ENCODE data around the gene PNMA6F. TPM values are rescaled to one million over a fixed set of nuclear protein-coding genes. Genes with fewer than 3 reads are reported as not detected.

Gene PNMA6F
- total RNA-seq, 1 experiment from 2014 or later, result 0.03 TPM

Other genes with a start within 250 kb of the PNMA6F start
- gene PNMA6A, start 249.3 kb downstream of the PNMA6F start, total RNA-seq (2014; rRNA removed; shearing (Covaris generic)), result 9.1 and 15.1 TPM in 2 replicates
- not detected in 2 replicates for gene MAGEA1, start 142.5 kb downstream of the PNMA6F start, total RNA-seq (2014; rRNA removed; shearing (Covaris generic))
- 1.8 and 2.9 TPM in 2 replicates for gene ZNF275, start 12.4 kb upstream of the PNMA6F start, total RNA-seq (2014; rRNA removed; shearing (Covaris generic))
- not detected in 2 replicates for gene PNMA6E, start 79.6 kb upstream of the PNMA6F start, total RNA-seq (2014; rRNA removed; shearing (Covaris generic))
- gene ZFP92, start 89.7 kb upstream of the PNMA6F start, total RNA-seq (2014; rRNA removed; shearing (Covaris generic)), result not detected in 2 replicates
- not detected in 2 replicates for gene TREX2, start 124.3 kb upstream of the PNMA6F start, total RNA-seq (2014; rRNA removed; shearing (Covaris generic))
- 50.8 and 63.6 TPM in 2 replicates for gene HAUS7, start 148.8 kb upstream of the PNMA6F start, total RNA-seq (2014; rRNA removed; shearing (Covaris generic))
- not detected in 2 replicates for gene BGN, start 173.2 kb upstream of the PNMA6F start, total RNA-seq (2014; rRNA removed; shearing (Covaris generic))
- not detected in 2 replicates for gene ATP2B3, start 195.9 kb upstream of the PNMA6F start, total RNA-seq (2014; rRNA removed; shearing (Covaris generic))